Sigmoid colon (tissue), 7 donors: ENCODE results near the gene TFF1. TPM values are rescaled to one million over a fixed set of nuclear protein-coding genes. Genes with fewer than 3 reads are reported as not detected.

Experiments
- DNase-seq: peaks from one replicate; pipeline ENCODE4 v3.0.0-alpha.2; 2019
- H3K27ac ChIP-seq, 4 donors: fragments of 200-600 bp; sonication (generic); one replicate each; pipeline ENCODE4 v1.5.1; 2016 to 2019; ENCODE audit warnings: mild to moderate bottlenecking in 1 of 4
- H3K27me3 ChIP-seq, 3 donors: fragments of 200-600 bp; sonication (generic); one replicate each; pipeline ENCODE4 v1.5.1; 2019; ENCODE audit warnings: mild to moderate bottlenecking in 1 of 3
- H3K36me3 ChIP-seq, 4 donors: fragments of 200-600 bp; sonication (generic); one replicate each; pipeline ENCODE4 v1.5.1; 2016 to 2019
- H3K4me1 ChIP-seq, 4 donors: fragments of 200-600 bp; sonication (generic); one replicate each; pipeline ENCODE4 v1.5.1; 2017 to 2019
- H3K4me3 ChIP-seq, 4 donors: fragments of 200-600 bp; sonication (generic); one replicate each; pipeline ENCODE4 v1.5.1; 2017 to 2019; ENCODE audit warnings: mild to moderate bottlenecking in 2 of 4, moderate library complexity in 1 of 4
- H3K9me3 ChIP-seq, 4 donors: fragments of 200-600 bp in 3 of 4; sonication (generic) in 3 of 4; one replicate each; pipeline versions ENCODE4 v1.5.1 to v1.6.1; 2013 to 2019
- EP300 ChIP-seq, 4 donors: sonication (generic); formaldehyde crosslinking; IDR thresholded peaks; one replicate each; pipeline ENCODE4 v1.6.1; 2017; ENCODE audit warnings: antibody characterized with exemption in 4 of 4
- POLR2A ChIP-seq, 2 donors: fragments of 450-650 bp; IDR thresholded peaks; one replicate each; pipeline ENCODE4 v1.6.1; 2016; ENCODE audit warnings: antibody characterized with exemption in 2 of 2, mild to moderate bottlenecking in 2 of 2, moderate library complexity in 2 of 2
- POLR2AphosphoS5 ChIP-seq, 4 donors: sonication (generic); formaldehyde crosslinking; IDR thresholded peaks; one replicate each; pipeline ENCODE4 v1.6.1; 2017; ENCODE audit warnings: antibody characterized with exemption in 4 of 4
- WGBS, 2 donors: extraction: QIAGEN DNeasy Blood & Tissue Kit; methylation state at CpG; one replicate each; pipeline ENCODE4 v1.1.7; 2013; 5-methylcytosine and 5-hydroxymethylcytosine counted together
- intact Hi-C: fragments of 100-400 bp; cut with DNase I; formaldehyde crosslinking; loops from one replicate; pipeline ENCODE4 v1.15.1; 2023
- polyA plus RNA-seq, 3 donors: library from polyadenylated mRNA; stranded (reverse); fragments of 200-250 nt; gene quantifications; one replicate each; pipeline ENCODE4 v1.2.3, GENCODE V29; 2013
- total RNA-seq, 4 donors: library from RNA; depleted of rRNA; stranded (reverse); fragments of >200 nt; gene quantifications; one replicate each; pipeline ENCODE4 v1.1.0, GENCODE V29; 2016
- TF ChIP-seq, protein P1 (sequence below), 4 experiments: fragments of 450-650 bp in 3 of 4; fragments of 200-600 bp in 1 of 4; IDR thresholded peaks; one replicate each; pipeline ENCODE4 v1.5.1; 2016 to 2019; ENCODE audit warnings: antibody characterized with exemption in 4 of 4, mild to moderate bottlenecking in 3 of 4, moderate library complexity in 2 of 4
- donor health status: healthy with polysubstance abuse.
- donor health status: Bipolar disorder and iron deficiency.
- donor health status: healthy.

TFF1 gene
- total RNA-seq (1 to 10 TPM in 1 of 4 donors, not detected in 3; 1.1 TPM), polyA plus RNA-seq (100 to 1,000 TPM; 414 to 706 (median 493) TPM)

- intact Hi-C loops: no loop called here
- TF ChIP-seq, protein P1, sequence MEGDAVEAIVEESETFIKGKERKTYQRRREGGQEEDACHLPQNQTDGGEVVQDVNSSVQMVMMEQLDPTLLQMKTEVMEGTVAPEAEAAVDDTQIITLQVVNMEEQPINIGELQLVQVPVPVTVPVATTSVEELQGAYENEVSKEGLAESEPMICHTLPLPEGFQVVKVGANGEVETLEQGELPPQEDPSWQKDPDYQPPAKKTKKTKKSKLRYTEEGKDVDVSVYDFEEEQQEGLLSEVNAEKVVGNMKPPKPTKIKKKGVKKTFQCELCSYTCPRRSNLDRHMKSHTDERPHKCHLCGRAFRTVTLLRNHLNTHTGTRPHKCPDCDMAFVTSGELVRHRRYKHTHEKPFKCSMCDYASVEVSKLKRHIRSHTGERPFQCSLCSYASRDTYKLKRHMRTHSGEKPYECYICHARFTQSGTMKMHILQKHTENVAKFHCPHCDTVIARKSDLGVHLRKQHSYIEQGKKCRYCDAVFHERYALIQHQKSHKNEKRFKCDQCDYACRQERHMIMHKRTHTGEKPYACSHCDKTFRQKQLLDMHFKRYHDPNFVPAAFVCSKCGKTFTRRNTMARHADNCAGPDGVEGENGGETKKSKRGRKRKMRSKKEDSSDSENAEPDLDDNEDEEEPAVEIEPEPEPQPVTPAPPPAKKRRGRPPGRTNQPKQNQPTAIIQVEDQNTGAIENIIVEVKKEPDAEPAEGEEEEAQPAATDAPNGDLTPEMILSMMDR (IDR thresholded peaks at IDR 0.05): no peak
- no peak for TF ChIP-seq POLR2AphosphoS5 (IDR thresholded peaks at IDR 0.05)
- TF ChIP-seq POLR2A (IDR thresholded peaks at IDR 0.05): no peak
- TF ChIP-seq EP300 (IDR thresholded peaks at IDR 0.05): no peak
- Histone ChIP-seq H3K27me3 (peaks cover 0 to 42% (median 0%) of the 10 kb centered on the region in 3 donors), H3K36me3 (no peaks in the 10 kb centered on the region), H3K4me1 (no peaks in the 10 kb centered on the region), H3K4me3 (no peak within 1 kb of the TSS), H3K9me3 (no peaks in the 10 kb centered on the region), H3K27ac (no peak within 1 kb of the TSS)
- 19 to 63% methylated on average over 19 of the region's 19 CpGs for WGBS, 2 donors
- no peak for DNase-seq
Observed at GRCh38 chr21:42366292-42367010, at the start of gene TFF1. TSS of gene TFF1 (minus strand) at chr21:42366535. CDS start at chr21:42366495, 40 bp downstream.

- intact Hi-C loops: no loop called here
- DNase-seq: no peak
- TF ChIP-seq, protein P1 (IDR thresholded peaks at IDR 0.05): no peak
- no peak for TF ChIP-seq POLR2A (IDR thresholded peaks at IDR 0.05)
- no peak for TF ChIP-seq EP300 (IDR thresholded peaks at IDR 0.05)
- TF ChIP-seq POLR2AphosphoS5 (IDR thresholded peaks at IDR 0.05): no peak
- no peak overlapping the region for H3K4me3 ChIP-seq
- H3K4me1 ChIP-seq: no peaks in the 10 kb centered on the region
- WGBS, 2 donors: 59 to 78% methylated on average over 27 of the region's 27 CpGs
- no peaks in the 10 kb centered on the region for H3K9me3 ChIP-seq
- H3K36me3 ChIP-seq: no peaks in the 10 kb centered on the region
- H3K27ac ChIP-seq: no peak overlapping the region
- peaks cover 0 to 20% (median 4%) of the 10 kb centered on the region in 3 donors for H3K27me3 ChIP-seq
Observed at GRCh38 chr21:42414928-42415769, 48.8 kb upstream of the TFF1 start.

DNA sequence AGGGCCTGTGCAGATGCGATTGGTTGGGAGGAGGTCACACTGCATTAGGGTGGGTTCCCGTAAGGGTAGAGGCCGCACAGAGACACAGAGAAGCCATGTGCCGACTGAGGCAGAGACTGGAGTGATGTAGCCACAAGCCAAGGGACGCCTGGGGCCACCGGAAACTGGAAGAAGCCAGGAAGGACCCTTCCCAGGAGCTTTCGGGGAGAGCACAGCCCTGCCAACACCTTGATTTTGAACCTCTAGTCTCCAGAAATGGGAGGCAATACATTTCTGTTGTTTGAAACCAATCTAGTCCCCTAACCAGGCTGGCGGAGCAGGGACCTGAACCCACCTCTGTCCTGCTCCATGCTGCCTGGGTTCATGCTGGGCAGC, 48.2 kb upstream of the TFF1 start:
- Histone ChIP-seq H3K27ac (no peak overlapping the region), H3K9me3 (no peaks in the 10 kb centered on the region), H3K4me3 (no peak overlapping the region), H3K4me1 (no peaks in the 10 kb centered on the region), H3K36me3 (no peaks in the 10 kb centered on the region), H3K27me3 (peaks cover 0 to 26% (median 4%) of the 10 kb centered on the region in 3 donors)
- 94 to 95% methylated on average over 8 of the region's 8 CpGs for WGBS, 2 donors
- intact Hi-C loops: no loop called here
- no peak for DNase-seq
- TF ChIP-seq POLR2AphosphoS5 (IDR thresholded peaks at IDR 0.05) (no peak), POLR2A (IDR thresholded peaks at IDR 0.05) (no peak), EP300 (IDR thresholded peaks at IDR 0.05) (no peak)
- TF ChIP-seq, protein P1 (IDR thresholded peaks at IDR 0.05): no peak

DNA sequence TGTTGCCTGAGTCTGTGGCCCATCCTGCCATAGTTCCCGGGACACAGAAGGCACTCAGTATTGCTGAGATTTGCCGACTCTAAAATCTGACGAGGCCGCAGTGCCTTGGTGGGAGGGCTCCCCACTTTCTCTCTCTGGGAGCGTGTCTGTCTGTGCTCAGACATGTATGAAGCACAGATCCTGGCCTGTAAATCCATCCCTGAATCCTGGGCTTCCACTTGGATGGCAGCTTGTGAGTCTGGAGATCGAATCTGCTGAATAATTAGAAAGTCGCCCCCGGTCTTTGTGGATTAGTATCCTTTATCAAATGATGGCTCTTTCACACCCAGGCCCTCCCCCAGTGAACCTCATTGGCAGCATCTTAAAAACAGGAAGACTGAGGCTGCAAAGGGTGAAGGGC, 47.7 kb upstream of the TFF1 start:
- no peak overlapping the region for H3K4me3 ChIP-seq
- peaks cover 0 to 30% (median 4%) of the 10 kb centered on the region in 3 donors for H3K27me3 ChIP-seq
- TF ChIP-seq POLR2A (IDR thresholded peaks at IDR 0.05) (no peak), EP300 (IDR thresholded peaks at IDR 0.05) (no peak), POLR2AphosphoS5 (IDR thresholded peaks at IDR 0.05) (no peak)
- TF ChIP-seq, protein P1 (IDR thresholded peaks at IDR 0.05): no peak
- 93 to 94% methylated on average over 8 of the region's 8 CpGs for WGBS, 2 donors
- intact Hi-C loops: no loop called here
- H3K36me3 ChIP-seq: no peaks in the 10 kb centered on the region
- H3K9me3 ChIP-seq: no peaks in the 10 kb centered on the region
- no peaks in the 10 kb centered on the region for H3K4me1 ChIP-seq
- no peak for DNase-seq
- no peak overlapping the region for H3K27ac ChIP-seq
